Karpas-422 (cell line): ENCODE results near the gene FAM81B. TPM values are rescaled to one million over a fixed set of nuclear protein-coding genes. Genes with fewer than 3 reads are reported as not detected.

Experiments used
- total RNA-seq: library from RNA; depleted of rRNA; stranded (reverse); fragments of >200 nt; shearing (Covaris generic); gene quantifications from 2 replicates; pipeline ENCODE4 v1.2.3, GENCODE V29; 2014; ENCODE audit warnings: low replicate concordance; rRNA removed

FAM81B gene
- total RNA-seq, 1 experiment from 2014 or later = not detected

Other genes with a start within 250 kb of the FAM81B start
- gene MCTP1, start 106.3 kb upstream of the FAM81B start, total RNA-seq = 0.40 and 0.41 TPM in 2 replicates
- gene SKIC3, start 163.6 kb downstream of the FAM81B start, total RNA-seq = 58.6 and 118 TPM in 2 replicates
- gene ARSK, start 163.7 kb downstream of the FAM81B start, total RNA-seq = 5.6 and 8.8 TPM in 2 replicates
- 0.34 and 0.51 TPM in 2 replicates for gene GPR150, start 228.7 kb downstream of the FAM81B start, total RNA-seq